Spleen (tissue), 11 donors: ENCODE measurements around the gene VPS35L. TPM values are rescaled to one million over a fixed set of nuclear protein-coding genes. Genes with fewer than 3 reads are reported as not detected.

ENCODE experiments used
- DNase-seq: peaks from one replicate; pipeline ENCODE4 v3.0.0-alpha.2; 2020
- H3K27ac ChIP-seq, 8 donors: fragments of 200-600 bp; sonication (generic) in 7 of 8; 1 replicate in 4 of 8; 2 replicates in 4 of 8; pipeline versions ENCODE4 v1.5.0 to v1.8.0; 2016 to 2021; ENCODE audit warnings: inconsistent platforms in 4 of 8, mild to moderate bottlenecking in 4 of 8, moderate library complexity in 1 of 8
- H3K27me3 ChIP-seq, 7 donors: fragments of 200-600 bp; sonication (generic) in 6 of 7; replicated peaks in 1 of 7; 1 replicate in 4 of 7; 2 replicates in 3 of 7; pipeline versions ENCODE4 v1.5.0 to v1.8.0; 2016 to 2021; ENCODE audit warnings: inconsistent platforms in 3 of 7, mild to moderate bottlenecking in 1 of 7
- H3K36me3 ChIP-seq, 6 donors: fragments of 200-600 bp; sonication (generic) in 5 of 6; 1 replicate in 4 of 6; 2 replicates in 2 of 6; pipeline versions ENCODE4 v1.5.0 to v1.8.0; 2016 to 2021; ENCODE audit warnings: inconsistent platforms in 2 of 6
- H3K4me1 ChIP-seq, 6 donors: fragments of 200-600 bp; sonication (generic) in 5 of 6; 1 replicate in 3 of 6; 2 replicates in 3 of 6; pipeline versions ENCODE4 v1.5.0 to v1.8.0; 2016 to 2021; ENCODE audit warnings: inconsistent platforms in 3 of 6
- H3K4me3 ChIP-seq, 8 donors: fragments of 200-600 bp; sonication (generic) in 7 of 8; 1 replicate in 4 of 8; 2 replicates in 4 of 8; pipeline versions ENCODE4 v1.5.0 to v1.8.0; 2016 to 2021; ENCODE audit warnings: inconsistent platforms in 4 of 8, mild to moderate bottlenecking in 4 of 8, moderate library complexity in 2 of 8
- H3K9me3 ChIP-seq, 8 donors: fragments of 200-600 bp; sonication (generic) in 7 of 8; 1 replicate in 4 of 8; 2 replicates in 4 of 8; pipeline versions ENCODE4 v1.5.0 to v1.8.0; 2016 to 2021; ENCODE audit warnings: inconsistent platforms in 4 of 8
- POLR2A ChIP-seq, 3 donors: fragments of 450-650 bp; IDR thresholded peaks; one replicate each; pipeline ENCODE4 v1.5.1; 2017; ENCODE audit warnings: antibody characterized with exemption in 3 of 3, mild to moderate bottlenecking in 1 of 3
- POLR2AphosphoS5 ChIP-seq, 3 donors: sonication (generic); formaldehyde crosslinking; IDR thresholded peaks; one replicate each; pipeline ENCODE4 v1.5.1; 2017; ENCODE audit warnings: antibody characterized with exemption in 3 of 3
- WGBS, 5 donors: extraction: QIAGEN DNeasy Blood & Tissue Kit in 3 of 5; methylation state at CpG; one replicate each; pipeline versions ENCODE4 v1.1.5 to v1.1.7; 2013 to 2018; 5-methylcytosine and 5-hydroxymethylcytosine counted together
- intact Hi-C: fragments of 100-400 bp; cut with DNase I; formaldehyde crosslinking; loops from one replicate; pipeline ENCODE4 v1.15.0; 2023; ENCODE audit warnings: low total_unique reads
- polyA plus RNA-seq, 3 donors: library from polyadenylated mRNA; stranded (reverse); fragments of 200-250 nt; gene quantifications; one replicate each; pipeline ENCODE4 v1.2.1, GENCODE V29; 2013
- total RNA-seq, 7 donors: library from RNA; depleted of rRNA in 3 of 7; stranded (reverse); fragments of >200 nt in 3 of 7; fragmentation: NEBNext Ultra II Directional in 4 of 7; extraction: Animal tissue kit (Norgen Biotek cat#: 25700) in 4 of 7; gene quantifications; one replicate each; pipeline versions ENCODE4 v1.1.0 to v1.2.1, GENCODE V29; 2016 to 2021
- TF ChIP-seq, protein P1 (sequence below), 11 experiments: fragments of 200-600 bp in 7 of 11; fragments of 450-650 bp in 4 of 11; sonication (generic) in 4 of 11; IDR thresholded peaks in 8 of 11; conservative IDR thresholded peaks in 3 of 11; 1 replicate in 7 of 11; 2 replicates in 4 of 11; pipeline versions ENCODE4 v1.4.0 to v1.8.0; 2016 to 2021; ENCODE audit warnings: antibody characterized with exemption in 11 of 11, inconsistent platforms in 4 of 11, mild to moderate bottlenecking in 1 of 11
- donor health status: healthy with polysubstance abuse.
- donor health status: DM: no; HTN: no; CAD: no; lungs with moderate emphysema.
- donor health status: DM: no; HTN: no; CAD: no.
- donor health status: Bipolar disorder and iron deficiency.
- donor health status: healthy.
- donor health status: DM: no; HTN: no; CAD: no.
- donor health status: DM: yes; HTN: yes; CAD: no.

Gene VPS35L
- total and polyA plus RNA-seq, 10 donors: 22.9 to 76.1 (median 58.0) TPM

- H3K4me1 ChIP-seq: no peaks in the 10 kb centered on the region
- no peak overlapping the region for H3K4me3 ChIP-seq
- WGBS, 5 donors: 88 to 95% (median 93%) methylated on average over 7 of the region's 7 CpGs
- no peak overlapping the region for H3K27ac ChIP-seq
- no peak for TF ChIP-seq POLR2AphosphoS5 (IDR thresholded peaks at IDR 0.05)
- TF ChIP-seq POLR2A (IDR thresholded peaks at IDR 0.05): no peak
- TF ChIP-seq, protein P1, sequence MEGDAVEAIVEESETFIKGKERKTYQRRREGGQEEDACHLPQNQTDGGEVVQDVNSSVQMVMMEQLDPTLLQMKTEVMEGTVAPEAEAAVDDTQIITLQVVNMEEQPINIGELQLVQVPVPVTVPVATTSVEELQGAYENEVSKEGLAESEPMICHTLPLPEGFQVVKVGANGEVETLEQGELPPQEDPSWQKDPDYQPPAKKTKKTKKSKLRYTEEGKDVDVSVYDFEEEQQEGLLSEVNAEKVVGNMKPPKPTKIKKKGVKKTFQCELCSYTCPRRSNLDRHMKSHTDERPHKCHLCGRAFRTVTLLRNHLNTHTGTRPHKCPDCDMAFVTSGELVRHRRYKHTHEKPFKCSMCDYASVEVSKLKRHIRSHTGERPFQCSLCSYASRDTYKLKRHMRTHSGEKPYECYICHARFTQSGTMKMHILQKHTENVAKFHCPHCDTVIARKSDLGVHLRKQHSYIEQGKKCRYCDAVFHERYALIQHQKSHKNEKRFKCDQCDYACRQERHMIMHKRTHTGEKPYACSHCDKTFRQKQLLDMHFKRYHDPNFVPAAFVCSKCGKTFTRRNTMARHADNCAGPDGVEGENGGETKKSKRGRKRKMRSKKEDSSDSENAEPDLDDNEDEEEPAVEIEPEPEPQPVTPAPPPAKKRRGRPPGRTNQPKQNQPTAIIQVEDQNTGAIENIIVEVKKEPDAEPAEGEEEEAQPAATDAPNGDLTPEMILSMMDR (IDR thresholded peaks at IDR 0.05 in 8 of 11, conservative IDR thresholded peaks at IDR 0.05 in 3 of 11): no peak
- DNase-seq: no peak
- H3K9me3 ChIP-seq: no peaks in the 10 kb centered on the region
- intact Hi-C loops: no loop called here
- peaks cover 0 to 100% (median 73%) of the 10 kb centered on the region in 6 donors for H3K36me3 ChIP-seq
- no peaks in the 10 kb centered on the region for H3K27me3 ChIP-seq
Measured at GRCh38 chr16:19636436-19637267, 81.1 kb downstream of the VPS35L start.

- Histone ChIP-seq H3K4me1 (no peaks in the 10 kb centered on the region), H3K27ac (no peak overlapping the region), H3K9me3 (no peaks in the 10 kb centered on the region), H3K4me3 (no peak overlapping the region), H3K36me3 (peaks cover 0 to 100% (median 71%) of the 10 kb centered on the region in 6 donors), H3K27me3 (no peaks in the 10 kb centered on the region)
- WGBS, 5 donors: 56 to 68% (median 63%) methylated on average over 8 of the region's 8 CpGs
- intact Hi-C loops: no loop called here
- DNase-seq: no peak
- TF ChIP-seq POLR2AphosphoS5 (IDR thresholded peaks at IDR 0.05) (no peak), POLR2A (IDR thresholded peaks at IDR 0.05) (no peak)
- TF ChIP-seq, protein P1 (IDR thresholded peaks at IDR 0.05 in 8 of 11, conservative IDR thresholded peaks at IDR 0.05 in 3 of 11): no peak
Measured at GRCh38 chr16:19639986-19640421, 84.5 kb downstream of the VPS35L start.

DNA sequence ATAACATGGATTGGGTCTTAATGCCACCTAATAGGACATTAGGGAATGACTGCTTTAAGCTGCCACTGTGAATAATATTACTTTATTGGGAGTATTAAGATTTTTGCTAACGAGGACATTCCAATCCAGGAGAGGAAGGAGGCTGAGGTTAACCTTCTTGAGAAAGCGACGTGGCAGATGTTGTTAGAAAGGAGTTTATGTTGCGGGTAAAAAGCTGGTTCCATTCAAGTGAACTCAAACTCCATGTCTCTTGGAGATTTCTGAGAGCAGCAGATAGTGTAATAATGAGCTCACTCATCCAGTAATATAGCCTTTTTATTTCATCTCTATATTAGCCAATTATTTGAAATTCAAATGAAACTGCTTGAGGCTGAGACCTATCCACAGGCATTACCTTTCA is 87.0 kb downstream of the VPS35L start:
- TF ChIP-seq POLR2AphosphoS5 (IDR thresholded peaks at IDR 0.05) (no peak), POLR2A (IDR thresholded peaks at IDR 0.05) (no peak)
- TF ChIP-seq, protein P1 (IDR thresholded peaks at IDR 0.05 in 8 of 11, conservative IDR thresholded peaks at IDR 0.05 in 3 of 11): no peak
- intact Hi-C loops: no loop called here

DNA sequence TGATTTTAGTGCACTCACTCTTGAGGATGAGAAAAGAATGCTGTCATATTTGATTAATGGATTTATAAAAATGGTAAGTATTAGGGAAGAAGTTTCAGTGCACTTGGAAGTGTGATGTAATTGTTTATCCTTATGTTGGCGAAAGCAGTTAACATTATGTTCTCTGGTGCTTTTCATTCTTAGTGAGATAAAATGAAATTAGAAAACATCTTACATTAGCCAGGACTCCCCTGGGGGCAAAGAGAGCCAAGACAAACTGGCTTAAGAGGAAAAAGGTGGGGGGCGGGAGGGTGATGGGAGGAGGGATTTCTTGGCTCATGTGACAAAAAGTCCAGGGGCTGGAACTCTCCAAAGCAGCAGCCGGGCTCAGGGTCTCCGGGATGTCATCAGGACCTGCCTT is 89.4 kb downstream of the VPS35L start:
- Histone ChIP-seq H3K9me3 (no peaks in the 10 kb centered on the region), H3K27me3 (no peaks in the 10 kb centered on the region), H3K4me3 (no peak overlapping the region), H3K36me3 (peaks cover 0 to 99% (median 65%) of the 10 kb centered on the region in 6 donors), H3K4me1 (no peaks in the 10 kb centered on the region), H3K27ac (no peak overlapping the region)
- TF ChIP-seq, protein P1 (IDR thresholded peaks at IDR 0.05 in 8 of 11, conservative IDR thresholded peaks at IDR 0.05 in 3 of 11): no peak
- no peak for TF ChIP-seq POLR2A (IDR thresholded peaks at IDR 0.05)
- TF ChIP-seq POLR2AphosphoS5 (IDR thresholded peaks at IDR 0.05): no peak
- 91 to 100% (median 98%) methylated on average over 4 of the region's 4 CpGs for WGBS, 5 donors
- DNase-seq: no peak
- intact Hi-C loops: no loop called here

More for the DNA sequence above, 87.0 kb downstream of the VPS35L start:
- Histone ChIP-seq H3K9me3 (no peaks in the 10 kb centered on the region), H3K4me3 (no peak overlapping the region), H3K4me1 (no peaks in the 10 kb centered on the region), H3K27me3 (no peaks in the 10 kb centered on the region), H3K27ac (no peak overlapping the region), H3K36me3 (peaks cover 0 to 99% (median 67%) of the 10 kb centered on the region in 6 donors)
- no peak for DNase-seq
- 93 to 96% (median 95%) methylated on average over 4 of the region's 4 CpGs for WGBS, 5 donors
